ENCODE results near the gene CCL14. TPM values are rescaled to one million over a fixed set of nuclear protein-coding genes. Genes with fewer than 3 reads are reported as not detected.

Gene CCL14
- total and polyA plus RNA-seq, 2 of the 13 experiments (the other 11 are each of a cell fraction or from before 2014, with no cell fraction given), result 1.1 to 1.7 TPM

GRCh38 chr17:35953720-35954119, 32.8 kb downstream of the CCL14 start (continued):
- no peak for TF ChIP-seq ZBTB8A (CRISPR knock-in tag; IDR thresholded peaks at IDR 0.05; ENCODE audit: borderline replicate concordance, low read depth)

GRCh38 chr17:35949401-35949800, 37.1 kb downstream of the CCL14 start:
- no TSS peak for BruUV-seq (replicated peaks)
- no peak overlapping the region for H2AFZ ChIP-seq (ENCODE audit: low read length)
- ATAC-seq (no peak), FAIRE-seq (no peak), DNase-seq (ENCODE audit: low spot score) (no peak)
- H3K9ac ChIP-seq (ENCODE audit: insufficient read depth, low read depth, low read length), result no peak overlapping the region
- no peak overlapping the region for H3K4me2 ChIP-seq (ENCODE audit: low read depth, low read length)
- H3K79me2 ChIP-seq (ENCODE audit: insufficient read depth, low read length), result no peaks in the 10 kb centered on the region
- ChIA-PET CTCF (ENCODE audit: low intra/inter-chr PET ratio, low total read pairs) (no interaction called here), POLR2A (interaction anchor here (1.8 kb wide), 1 partner anchor 23 kb away, joined by 6 read pairs; no protein-coding TSS in a partner anchor)
- TF ChIP-seq ERF (CRISPR knock-in tag; IDR thresholded peaks at IDR 0.05) (no peak), ZSCAN21 (CRISPR knock-in tag; IDR thresholded peaks at IDR 0.05; ENCODE audit: borderline replicate concordance) (no peak), CEBPZ (IDR thresholded peaks at IDR 0.05; ENCODE audit: low read length) (no peak), RBM22 (optimal IDR thresholded peaks at IDR 0.05; ENCODE audit: low read length) (no peak), BATF2 (CRISPR knock-in tag; IDR thresholded peaks at IDR 0.05) (no peak), SP140L (CRISPR knock-in tag; IDR thresholded peaks at IDR 0.05; ENCODE audit: borderline replicate concordance) (no peak), ZNF33B (CRISPR knock-in tag; IDR thresholded peaks at IDR 0.05) (no peak)
- no peaks in the 10 kb centered on the region for H3K9me3 ChIP-seq (ENCODE audit: low read length)
- intact Hi-C loops (cut with micrococcal nuclease; ENCODE audit: unreplicated experiment), result no loop called here
- H4K20me1 ChIP-seq (ENCODE audit: insufficient read depth, low read length), result no peaks in the 10 kb centered on the region
- peaks cover 0 to 4% of the 10 kb centered on the region in 2 experiments; a peak in 1 of 5 replicates for H3K27me3 ChIP-seq (ENCODE audit: control insufficient read depth in 1 of 2, insufficient read depth in 2 of 2, low read length in 2 of 2)
- H3K4me1 ChIP-seq (ENCODE audit: insufficient read depth, low read length), result 0 out of 2 replicates have a peak, but pooled peaks cover 5% of the 10 kb centered on the region
- H3K36me3 ChIP-seq (replicated peaks in 1 of 2; ENCODE audit: control insufficient read depth in 1 of 2, insufficient read depth in 2 of 2, low read length in 2 of 2), result no peaks in the 10 kb centered on the region
- H3K4me3 ChIP-seq (replicated peaks in 1 of 3; ENCODE audit: insufficient read depth in 1 of 3, low read depth in 2 of 3, low read length in 3 of 3), result no peak overlapping the region
- in situ Hi-C loops (cut with HindIII; ENCODE audit: extremely low pct_ligation_motif_present, low pct_unique_long_range_greater_than_20kb), result no loop called here
- H3K27ac ChIP-seq (ENCODE audit: extremely low read length, insufficient read depth, low read length), result no peak overlapping the region
- 12% methylated on average over 3 of the region's 3 CpGs for WGBS (ENCODE audit: low lambda C conversion rate)
